AG09309 (cell line): ENCODE results near the gene ANTKMT.

ENCODE experiments used
- DNase-seq: peaks from one replicate; pipeline ENCODE4 v3.0.0-alpha.2; 2010; ENCODE audit warnings: low read depth
- H3K4me3 ChIP-seq: 2 replicates; pipeline ENCODE4 v1.5.1; 2011; ENCODE audit warnings: mild to moderate bottlenecking, low read depth, low read length, moderate library complexity; ENCODE audit not compliant: control insufficient read depth
- TF ChIP-seq, protein P1 (sequence below): IDR thresholded peaks from 2 replicates; pipeline ENCODE4 v1.5.1; 2011; ENCODE audit warnings: mild to moderate bottlenecking, low read depth, low read length, inconsistent platforms; ENCODE audit not compliant: insufficient read depth, control insufficient read depth; ENCODE audit errors: missing control alignments

The ANTKMT gene

DNA sequence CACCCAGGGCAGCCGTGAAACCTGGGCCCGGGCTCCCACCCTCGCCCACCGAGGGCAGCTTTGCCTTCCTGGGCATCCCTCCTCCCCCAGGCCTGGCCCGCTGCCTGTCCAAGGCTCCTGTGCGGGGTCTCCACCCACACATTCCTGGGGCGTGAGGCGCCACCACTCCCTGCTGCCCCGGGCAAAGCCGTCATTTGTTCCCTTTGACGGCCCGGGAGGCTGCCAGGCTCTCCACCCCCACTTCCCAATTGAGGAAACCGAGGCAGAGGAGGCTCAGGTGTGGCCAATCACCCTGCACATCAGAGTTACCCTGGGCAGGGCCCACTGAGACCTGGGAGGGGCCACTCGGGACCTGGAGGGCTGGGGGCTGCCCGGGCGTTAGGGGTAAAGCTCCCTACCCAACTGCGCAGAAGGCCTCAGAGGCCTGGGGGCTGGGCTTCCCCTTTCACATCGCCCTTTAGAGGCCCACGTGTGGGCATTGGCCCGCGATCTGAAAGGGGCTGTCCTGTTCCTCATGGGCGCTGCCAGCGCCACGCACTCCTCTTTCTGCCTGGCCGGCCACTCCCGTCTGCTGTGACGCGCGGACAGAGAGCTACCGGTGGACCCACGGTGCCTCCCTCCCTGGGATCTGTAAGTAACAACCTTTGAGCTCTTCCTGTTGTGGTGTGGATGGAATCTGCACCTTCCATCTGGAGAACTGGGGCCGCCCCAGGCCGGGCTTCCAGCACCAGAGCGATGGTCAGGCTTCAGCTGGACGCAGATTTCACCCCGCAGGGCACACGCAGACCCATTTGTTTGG, 39.8 kb downstream of the ANTKMT start, which contains the start of gene MSLN:
MSLN (plus strand) TSS at position 190 of the 799 bp plus-strand sequence. CDS start 1,947 bp downstream, outside the sequence.
- TF ChIP-seq, protein P1, sequence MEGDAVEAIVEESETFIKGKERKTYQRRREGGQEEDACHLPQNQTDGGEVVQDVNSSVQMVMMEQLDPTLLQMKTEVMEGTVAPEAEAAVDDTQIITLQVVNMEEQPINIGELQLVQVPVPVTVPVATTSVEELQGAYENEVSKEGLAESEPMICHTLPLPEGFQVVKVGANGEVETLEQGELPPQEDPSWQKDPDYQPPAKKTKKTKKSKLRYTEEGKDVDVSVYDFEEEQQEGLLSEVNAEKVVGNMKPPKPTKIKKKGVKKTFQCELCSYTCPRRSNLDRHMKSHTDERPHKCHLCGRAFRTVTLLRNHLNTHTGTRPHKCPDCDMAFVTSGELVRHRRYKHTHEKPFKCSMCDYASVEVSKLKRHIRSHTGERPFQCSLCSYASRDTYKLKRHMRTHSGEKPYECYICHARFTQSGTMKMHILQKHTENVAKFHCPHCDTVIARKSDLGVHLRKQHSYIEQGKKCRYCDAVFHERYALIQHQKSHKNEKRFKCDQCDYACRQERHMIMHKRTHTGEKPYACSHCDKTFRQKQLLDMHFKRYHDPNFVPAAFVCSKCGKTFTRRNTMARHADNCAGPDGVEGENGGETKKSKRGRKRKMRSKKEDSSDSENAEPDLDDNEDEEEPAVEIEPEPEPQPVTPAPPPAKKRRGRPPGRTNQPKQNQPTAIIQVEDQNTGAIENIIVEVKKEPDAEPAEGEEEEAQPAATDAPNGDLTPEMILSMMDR, result no peak
- no peak within 1 kb of the TSS for H3K4me3 ChIP-seq
- DNase-seq, result no peak

DNA sequence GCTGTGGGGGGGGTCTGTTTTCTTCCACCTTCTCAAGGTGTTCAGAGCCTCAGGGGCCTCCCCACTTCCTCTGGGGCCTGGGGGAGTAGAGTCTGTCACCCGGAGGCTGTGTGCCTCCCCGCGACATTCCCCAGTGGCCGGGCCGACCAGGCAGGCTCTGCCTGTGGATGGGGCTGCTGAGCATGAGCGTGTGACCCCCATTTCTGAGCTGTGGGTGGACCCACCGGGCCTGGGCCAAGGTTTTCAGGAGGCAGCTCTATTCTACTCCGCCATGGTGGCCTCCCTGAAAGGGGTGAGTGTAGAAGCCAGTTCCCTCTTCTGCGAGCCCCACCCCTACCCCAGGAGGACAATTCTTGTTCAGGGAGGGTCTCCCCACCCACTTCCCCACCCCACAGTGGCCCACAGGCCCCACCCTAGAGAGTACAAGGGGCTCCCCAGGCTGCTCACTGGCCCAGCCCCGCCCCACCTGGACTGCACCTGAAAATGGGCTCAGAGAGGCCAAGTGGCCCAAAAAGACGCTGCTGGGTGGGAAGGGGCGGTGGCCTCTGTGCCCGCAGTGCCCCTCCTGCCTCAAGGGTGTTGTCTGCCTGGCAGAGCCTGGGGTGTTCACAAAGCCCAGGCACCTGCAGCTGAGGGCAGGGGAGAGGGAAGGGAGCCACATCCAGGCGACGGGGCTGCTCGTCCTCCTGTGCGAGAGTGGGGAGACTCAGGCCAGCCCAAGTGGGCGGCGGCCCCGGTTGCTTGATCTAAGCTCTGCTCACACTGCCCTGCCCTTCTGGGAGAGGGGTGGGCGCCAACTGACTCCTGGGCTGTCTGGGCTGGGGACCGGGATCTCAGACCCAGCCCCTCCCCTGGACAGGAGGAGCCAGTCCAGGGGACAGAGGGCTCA, 40.9 kb downstream of the ANTKMT start:
- TF ChIP-seq, protein P1, result no peak
- no peak overlapping the region for H3K4me3 ChIP-seq

DNA sequence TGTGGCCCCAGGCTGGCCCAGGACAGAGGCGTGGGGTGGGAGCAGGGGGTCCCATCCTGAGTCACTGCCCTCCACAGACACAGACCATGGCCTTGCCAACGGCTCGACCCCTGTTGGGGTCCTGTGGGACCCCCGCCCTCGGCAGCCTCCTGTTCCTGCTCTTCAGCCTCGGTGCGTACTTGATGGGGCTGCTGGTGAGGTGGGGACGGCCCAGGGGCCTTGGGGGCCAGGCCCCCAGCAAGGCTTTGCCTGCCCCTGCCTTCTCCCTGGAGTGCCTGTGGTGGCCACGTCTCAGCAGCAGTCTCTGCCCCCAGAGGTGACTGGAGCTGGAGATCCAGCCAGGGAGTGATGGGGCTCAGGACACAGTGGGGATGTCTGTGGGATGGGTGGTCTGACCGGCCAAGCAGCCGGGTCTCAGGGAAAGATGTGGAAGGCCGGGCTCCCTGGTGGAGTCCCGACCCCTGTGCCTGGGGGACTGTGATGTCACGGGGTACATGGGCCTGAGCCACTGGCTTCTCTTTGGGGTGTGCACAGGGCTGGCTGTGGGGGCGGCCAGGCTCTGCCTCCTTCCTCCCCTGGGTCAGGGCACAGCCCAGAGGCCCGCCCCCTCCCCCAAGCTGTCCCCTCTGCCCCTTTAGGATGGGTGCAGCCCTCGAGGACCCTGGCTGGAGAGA, 41.8 kb downstream of the ANTKMT start:
- DNase-seq, result no peak
- no peak overlapping the region for H3K4me3 ChIP-seq
- TF ChIP-seq, protein P1, result no peak

More for the DNA sequence above, 40.9 kb downstream of the ANTKMT start:
- no peak for DNase-seq

DNA sequence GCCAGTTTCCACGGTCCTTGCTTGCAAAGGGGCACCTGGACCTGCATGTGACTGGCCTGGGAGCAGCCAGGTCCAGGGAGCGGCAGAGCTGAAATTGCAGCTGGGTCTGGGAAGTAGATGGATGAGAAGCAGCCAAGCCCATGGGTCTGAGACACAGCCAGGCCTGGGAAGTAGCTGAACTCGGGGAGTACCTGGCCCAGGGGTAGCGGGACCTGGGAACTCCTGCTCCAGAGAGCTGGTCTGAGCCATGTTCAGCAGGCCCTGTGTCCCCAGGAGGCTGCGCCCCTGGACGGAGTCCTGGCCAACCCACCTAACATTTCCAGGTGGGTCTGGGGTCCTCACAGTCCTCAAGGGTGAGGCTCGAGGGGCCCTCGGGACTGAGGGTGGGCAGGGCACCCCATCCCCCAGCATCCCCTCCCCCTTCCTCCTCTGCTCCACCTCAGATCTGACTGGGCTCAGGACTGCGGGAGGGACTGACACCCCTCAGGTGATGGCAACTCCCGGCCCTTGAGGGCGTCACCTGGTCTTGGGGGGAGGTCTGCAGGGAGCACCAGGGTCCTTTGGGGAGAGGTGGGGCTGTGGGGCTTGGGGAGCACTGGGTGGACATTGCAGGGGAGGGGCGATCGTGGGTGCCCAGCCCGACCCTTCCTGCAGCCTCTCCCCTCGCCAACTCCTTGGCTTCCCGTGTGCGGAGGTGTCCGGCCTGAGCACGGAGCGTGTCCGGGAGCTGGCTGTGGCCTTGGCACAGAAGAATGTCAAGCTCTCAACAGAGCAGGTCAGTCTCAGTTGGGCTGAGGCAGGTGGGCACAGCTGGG, 42.6 kb downstream of the ANTKMT start:
- H3K4me3 ChIP-seq, result no peak overlapping the region
- no peak for DNase-seq
- TF ChIP-seq, protein P1, result no peak

DNA sequence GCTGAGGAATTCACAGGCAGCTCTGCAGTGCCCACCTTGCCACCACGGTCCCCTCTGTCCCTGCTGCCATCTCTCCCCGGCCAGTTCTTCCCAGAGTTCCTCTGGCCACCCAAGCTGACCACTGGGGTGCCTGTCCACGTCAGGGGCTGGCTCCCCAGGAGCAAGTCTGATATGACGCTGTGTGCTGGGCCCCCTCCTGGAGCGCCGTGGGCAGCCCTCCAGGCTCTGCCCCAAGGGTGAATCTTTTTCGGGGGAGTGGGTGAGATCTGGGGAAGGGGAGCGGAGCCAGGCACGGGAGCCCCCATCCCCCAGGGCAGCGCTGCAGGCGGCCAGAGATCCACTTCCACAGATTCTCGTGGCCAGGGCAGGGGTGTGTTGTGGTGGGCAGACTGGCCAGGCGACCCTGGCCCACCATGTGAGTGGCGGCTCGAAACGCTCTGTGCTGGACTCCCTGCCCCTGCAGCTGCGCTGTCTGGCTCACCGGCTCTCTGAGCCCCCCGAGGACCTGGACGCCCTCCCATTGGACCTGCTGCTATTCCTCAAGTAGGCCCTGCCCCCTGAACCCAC, 43.3 kb downstream of the ANTKMT start:
- DNase-seq, result no peak
- TF ChIP-seq, protein P1, result no peak
- H3K4me3 ChIP-seq, result no peak overlapping the region
